Mucosa of descending colon (tissue), 3 donors: Measurements from ENCODE around the gene KDM2B. TPM values are rescaled to one million over a fixed set of nuclear protein-coding genes. Genes with fewer than 3 reads are reported as not detected.

Source experiments
- ATAC-seq: fragments of 200-7000 bp; cut with Tn5 transposase; one replicate; pipeline ENCODE4 v1.9.1; 2020; ENCODE audit warnings: mild to moderate bottlenecking, moderate library complexity
- DNase-seq, 3 donors: peaks; one replicate each; pipeline ENCODE4 v3.0.0-alpha.2; 2020
- H3K36me3 ChIP-seq: fragments of 200-600 bp; one replicate; pipeline ENCODE4 v1.8.0; 2021; ENCODE audit warnings: low read depth, mild to moderate bottlenecking
- H3K4me1 ChIP-seq: fragments of 200-600 bp; one replicate; pipeline ENCODE4 v1.8.0; 2021; ENCODE audit warnings: low read depth, mild to moderate bottlenecking
- H3K4me3 ChIP-seq: fragments of 200-600 bp; one replicate; pipeline ENCODE4 v1.8.0; 2021; ENCODE audit warnings: mild to moderate bottlenecking
- H3K9me3 ChIP-seq: fragments of 200-600 bp; one replicate; pipeline ENCODE4 v1.8.0; 2021; ENCODE audit warnings: mild to moderate bottlenecking
- intact Hi-C, 2 donors: fragments of 100-400 bp; cut with DNase I in 1 of 2; cut with micrococcal nuclease in 1 of 2; formaldehyde crosslinking; loops; one replicate each; pipeline versions ENCODE4 v1.11.0 to v1.11.1; 2022; cut with DNase I, micrococcal nuclease
- total RNA-seq, 3 donors: library from RNA; stranded (reverse); fragmentation: NEBNext Ultra II Directional in 2 of 3; extraction: Animal tissue kit (Norgen Biotek cat#: 25700) in 2 of 3; gene quantifications; one replicate each; pipeline versions ENCODE4 v1.2.1 to v1.2.4, GENCODE V29; 2021 to 2023
- TF ChIP-seq, protein P1 (sequence below): fragments of 200-600 bp; IDR thresholded peaks from one replicate; pipeline ENCODE4 v1.8.0; 2022; ENCODE audit warnings: antibody characterized with exemption, mild to moderate bottlenecking
- donor health status: DM: no; HTN: no; CAD: no; lungs with moderate emphysema.
- donor health status: DM: no; HTN: no; CAD: no.
- donor health status: DM: no; HTN: yes; CAD: no.

Gene KDM2B
- total RNA-seq, 3 donors from 2014 or later, result 17.9 to 24.5 (median 18.3) TPM

DNA sequence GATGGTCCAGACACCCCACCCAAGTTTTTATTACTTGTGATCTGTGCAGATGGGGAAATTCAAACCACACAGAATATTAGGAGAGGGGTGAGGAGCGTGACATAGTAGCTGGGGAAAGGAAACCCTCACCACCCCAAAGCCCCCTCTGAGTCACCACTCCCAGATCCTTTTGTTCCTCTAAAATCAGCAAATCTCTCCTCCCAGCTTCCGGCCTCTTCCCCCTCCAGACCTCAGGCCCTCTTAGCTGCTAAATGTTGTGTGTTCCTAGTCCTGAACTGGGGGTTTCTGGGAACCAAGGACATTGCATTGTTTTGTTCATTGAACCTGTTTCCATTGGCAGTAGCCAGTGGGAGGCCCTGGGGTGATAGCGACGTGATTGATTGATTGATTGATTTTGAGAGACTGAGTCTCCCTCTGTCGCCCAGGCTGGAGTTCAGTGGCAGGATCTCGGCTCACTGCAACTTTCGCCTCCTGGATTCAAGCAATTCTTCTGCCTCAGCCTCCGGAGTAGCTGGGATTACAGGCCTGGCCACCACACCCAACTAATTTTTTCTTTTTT is 39.6 kb upstream of the KDM2B start:
- TF ChIP-seq, protein P1, sequence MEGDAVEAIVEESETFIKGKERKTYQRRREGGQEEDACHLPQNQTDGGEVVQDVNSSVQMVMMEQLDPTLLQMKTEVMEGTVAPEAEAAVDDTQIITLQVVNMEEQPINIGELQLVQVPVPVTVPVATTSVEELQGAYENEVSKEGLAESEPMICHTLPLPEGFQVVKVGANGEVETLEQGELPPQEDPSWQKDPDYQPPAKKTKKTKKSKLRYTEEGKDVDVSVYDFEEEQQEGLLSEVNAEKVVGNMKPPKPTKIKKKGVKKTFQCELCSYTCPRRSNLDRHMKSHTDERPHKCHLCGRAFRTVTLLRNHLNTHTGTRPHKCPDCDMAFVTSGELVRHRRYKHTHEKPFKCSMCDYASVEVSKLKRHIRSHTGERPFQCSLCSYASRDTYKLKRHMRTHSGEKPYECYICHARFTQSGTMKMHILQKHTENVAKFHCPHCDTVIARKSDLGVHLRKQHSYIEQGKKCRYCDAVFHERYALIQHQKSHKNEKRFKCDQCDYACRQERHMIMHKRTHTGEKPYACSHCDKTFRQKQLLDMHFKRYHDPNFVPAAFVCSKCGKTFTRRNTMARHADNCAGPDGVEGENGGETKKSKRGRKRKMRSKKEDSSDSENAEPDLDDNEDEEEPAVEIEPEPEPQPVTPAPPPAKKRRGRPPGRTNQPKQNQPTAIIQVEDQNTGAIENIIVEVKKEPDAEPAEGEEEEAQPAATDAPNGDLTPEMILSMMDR, result no peak

DNA sequence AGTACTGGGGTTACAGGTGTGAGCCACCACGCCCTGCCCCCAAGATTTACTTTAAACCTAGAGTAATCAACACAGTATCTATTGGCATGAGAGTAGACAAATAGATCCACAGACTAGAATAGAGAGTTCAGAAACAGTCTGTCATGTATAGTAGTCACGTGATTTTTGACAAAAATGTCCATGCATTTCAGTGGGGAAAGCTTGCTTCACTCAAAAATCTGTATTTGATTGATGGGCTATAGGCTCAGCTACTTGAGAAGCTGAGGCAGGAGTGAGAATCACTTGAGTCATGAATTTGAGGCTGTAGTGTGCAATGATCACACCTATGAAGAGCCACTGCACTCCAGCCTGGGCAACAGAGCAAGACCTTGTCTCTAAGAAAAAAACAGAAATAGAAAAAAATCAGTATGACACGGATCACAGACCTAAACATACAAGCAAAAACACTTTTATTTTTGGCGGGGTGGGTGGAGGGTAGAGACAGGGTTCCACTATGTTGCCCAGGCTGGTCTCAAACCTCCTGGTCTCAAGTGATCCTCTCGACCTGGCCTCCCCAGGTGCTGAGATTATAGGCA is 37.9 kb upstream of the KDM2B start:
- H3K4me3 ChIP-seq, result no peak overlapping the region
- H3K9me3 ChIP-seq, result no peaks in the 10 kb centered on the region
- intact Hi-C loops, result loop anchor here in 1 of 2 donors (5.0 kb wide), 1 partner anchor 54 kb away; no protein-coding TSS in a partner anchor
- H3K4me1 ChIP-seq, result no peaks in the 10 kb centered on the region
- ATAC-seq, result no peak
- DNase-seq, result no peak
- H3K36me3 ChIP-seq, result no peaks in the 10 kb centered on the region
- TF ChIP-seq, protein P1, result no peak

More for the DNA sequence above, 39.6 kb upstream of the KDM2B start:
- ATAC-seq, result no peak
- Histone ChIP-seq H3K9me3 (no peaks in the 10 kb centered on the region), H3K4me3 (no peak overlapping the region), H3K36me3 (no peaks in the 10 kb centered on the region), H3K4me1 (peaks cover 6% of the 10 kb centered on the region)
- DNase-seq, result no peak
- intact Hi-C loops, result loop anchor here in 1 of 2 donors (10.0 kb wide), 1 partner anchor 46 kb away; no protein-coding TSS in a partner anchor

GRCh38 chr12:121614872-121615467 is 34.1 kb upstream of the KDM2B start:
- intact Hi-C loops, result loop anchor here in 1 of 2 donors (5.0 kb wide), 1 partner anchor 57 kb away; no protein-coding TSS in a partner anchor
- no peak for DNase-seq
- TF ChIP-seq, protein P1, result no peak

DNA sequence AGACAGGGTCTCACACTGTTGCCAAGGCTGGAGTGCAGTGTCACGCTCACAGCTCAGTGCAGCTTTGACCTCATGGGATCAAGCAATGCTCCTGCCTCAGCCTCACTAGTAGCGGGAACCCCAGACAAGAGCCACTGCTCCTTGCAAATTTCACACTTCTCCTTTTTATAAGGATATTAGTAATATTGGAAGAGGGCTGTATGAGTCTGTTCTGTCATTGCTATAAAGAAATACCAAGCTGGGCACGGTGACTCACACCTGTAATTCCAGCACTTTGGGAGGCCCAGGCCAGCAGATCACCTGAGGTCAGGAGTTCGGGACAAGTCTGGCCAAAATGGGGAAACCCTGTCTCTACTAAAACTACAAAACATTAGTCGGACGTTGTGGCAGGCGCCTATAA is 32.6 kb upstream of the KDM2B start:
- TF ChIP-seq, protein P1, result no peak
- no peaks in the 10 kb centered on the region for H3K36me3 ChIP-seq
- intact Hi-C loops, result no loop called here
- no peak for DNase-seq
- no peaks in the 10 kb centered on the region for H3K4me1 ChIP-seq
- ATAC-seq, result no peak
- no peak overlapping the region for H3K4me3 ChIP-seq
- no peaks in the 10 kb centered on the region for H3K9me3 ChIP-seq

More at GRCh38 chr12:121614872-121615467, 34.1 kb upstream of the KDM2B start:
- no peak overlapping the region for H3K4me3 ChIP-seq
- ATAC-seq, result no peak
- no peaks in the 10 kb centered on the region for H3K36me3 ChIP-seq
- no peaks in the 10 kb centered on the region for H3K9me3 ChIP-seq
- H3K4me1 ChIP-seq, result no peaks in the 10 kb centered on the region

DNA sequence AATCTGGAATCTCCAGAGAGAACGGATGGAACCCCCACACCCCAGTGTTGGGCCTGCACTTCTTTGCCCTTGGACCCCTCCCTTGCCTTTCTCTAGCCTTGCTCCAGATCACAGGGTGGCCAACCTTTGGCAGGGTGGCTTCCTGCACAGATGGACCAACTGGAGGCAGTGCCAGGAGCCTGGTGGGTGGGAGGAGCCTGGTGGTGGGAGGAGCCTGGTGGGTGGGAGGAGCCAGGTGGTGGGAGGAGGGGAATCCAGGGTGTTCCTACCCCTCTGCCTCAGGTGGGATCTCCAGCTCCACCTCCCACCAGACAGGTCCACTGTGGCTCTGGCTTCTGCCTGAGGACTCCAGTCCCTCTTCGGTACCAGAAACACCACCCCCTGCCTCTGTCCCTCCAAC is 30.5 kb upstream of the KDM2B start:
- TF ChIP-seq, protein P1, result no peak
- H3K4me3 ChIP-seq, result no peak overlapping the region
- intact Hi-C loops, result no loop called here
- DNase-seq, result no peak
- no peaks in the 10 kb centered on the region for H3K9me3 ChIP-seq
- H3K4me1 ChIP-seq, result no peaks in the 10 kb centered on the region
- no peaks in the 10 kb centered on the region for H3K36me3 ChIP-seq
- peak; percentile 61 for ATAC-seq
